ENCODE measurements around the gene MEGF9. TPM values are rescaled to one million over a fixed set of nuclear protein-coding genes. Genes with fewer than 3 reads are reported as not detected.
"Not testable (repeated sequence)": the region's sequence is repeated elsewhere in the genome, so short reads cannot be mapped to it uniquely, and the experiment has no call there.

The MEGF9 gene
- total RNA-seq, 4 donors from 2014 or later: 49.0 to 59.0 (median 57.0) TPM

DNA sequence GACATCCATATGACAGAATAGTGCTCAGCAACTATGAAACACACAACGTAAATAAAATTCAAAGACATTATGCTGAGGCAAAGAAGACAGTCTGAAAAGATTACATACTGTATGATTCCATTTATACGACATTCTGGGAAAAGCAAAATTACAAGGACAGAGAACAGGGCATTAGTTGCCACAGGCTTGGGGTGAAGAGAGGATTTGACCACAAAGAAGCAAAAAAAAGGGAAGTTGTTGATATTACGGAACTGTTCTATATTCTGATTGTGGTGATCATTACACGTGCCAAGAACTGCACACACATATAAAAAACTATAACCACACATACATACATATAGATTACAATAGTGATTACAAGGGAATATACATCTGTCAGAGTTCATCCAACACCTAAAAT is 158.4 kb downstream of the MEGF9 start:
- no peak for DNase-seq (ENCODE audit: low spot score in 2 of 2)
- TF ChIP-seq, protein P1, sequence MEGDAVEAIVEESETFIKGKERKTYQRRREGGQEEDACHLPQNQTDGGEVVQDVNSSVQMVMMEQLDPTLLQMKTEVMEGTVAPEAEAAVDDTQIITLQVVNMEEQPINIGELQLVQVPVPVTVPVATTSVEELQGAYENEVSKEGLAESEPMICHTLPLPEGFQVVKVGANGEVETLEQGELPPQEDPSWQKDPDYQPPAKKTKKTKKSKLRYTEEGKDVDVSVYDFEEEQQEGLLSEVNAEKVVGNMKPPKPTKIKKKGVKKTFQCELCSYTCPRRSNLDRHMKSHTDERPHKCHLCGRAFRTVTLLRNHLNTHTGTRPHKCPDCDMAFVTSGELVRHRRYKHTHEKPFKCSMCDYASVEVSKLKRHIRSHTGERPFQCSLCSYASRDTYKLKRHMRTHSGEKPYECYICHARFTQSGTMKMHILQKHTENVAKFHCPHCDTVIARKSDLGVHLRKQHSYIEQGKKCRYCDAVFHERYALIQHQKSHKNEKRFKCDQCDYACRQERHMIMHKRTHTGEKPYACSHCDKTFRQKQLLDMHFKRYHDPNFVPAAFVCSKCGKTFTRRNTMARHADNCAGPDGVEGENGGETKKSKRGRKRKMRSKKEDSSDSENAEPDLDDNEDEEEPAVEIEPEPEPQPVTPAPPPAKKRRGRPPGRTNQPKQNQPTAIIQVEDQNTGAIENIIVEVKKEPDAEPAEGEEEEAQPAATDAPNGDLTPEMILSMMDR (IDR thresholded peaks at IDR 0.05): no peak
- no peak for TF ChIP-seq POLR2A (IDR thresholded peaks at IDR 0.05)
- 90 to 91% methylated on average over 4 of the region's 4 CpGs for WGBS, 2 donors
- no peak overlapping the region for H3K4me3 ChIP-seq (ENCODE audit: low read depth, poor library complexity, severe bottlenecking)
- intact Hi-C loops (cut with DNase I; ENCODE audit: low total_unique reads): no loop called here

DNA sequence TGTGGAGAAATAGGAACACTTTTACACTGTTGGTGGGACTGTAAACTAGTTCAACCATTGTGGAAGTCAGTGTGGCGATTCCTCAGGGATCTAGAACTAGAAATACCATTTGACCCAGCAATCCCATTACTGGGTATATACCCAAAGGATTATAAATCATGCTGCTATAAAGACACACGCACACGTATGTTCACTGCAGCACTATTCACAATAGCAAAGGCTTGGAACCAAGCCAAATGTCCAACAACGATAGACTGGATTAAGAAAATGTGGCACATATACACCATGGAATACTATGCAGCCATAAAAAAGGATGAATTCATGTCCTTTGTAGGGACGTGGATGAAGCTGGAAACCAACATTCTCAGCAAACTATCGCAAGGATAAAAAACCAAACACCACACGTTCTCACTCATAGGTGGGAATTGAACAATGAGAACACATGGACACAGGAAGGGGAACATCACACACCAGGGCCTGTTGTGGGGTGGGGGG is 162.0 kb downstream of the MEGF9 start:
- DNase-seq (ENCODE audit: low spot score in 2 of 2); intact Hi-C loops (cut with DNase I; ENCODE audit: low total_unique reads); H3K4me3 ChIP-seq (ENCODE audit: low read depth, poor library complexity, severe bottlenecking): not testable (repeated sequence)
- WGBS, 2 donors: 98 to 99% methylated on average over 6 of the region's 7 CpGs

Other genes starting within 250 kb of the MEGF9 start
- 10 to 100 TPM; 53.5 to 74.2 (median 55.7) TPM for gene CDK5RAP2, start 134.3 kb downstream of the MEGF9 start, total RNA-seq
- gene FBXW2, start 78.9 kb upstream of the MEGF9 start, total RNA-seq: 10 to 100 TPM; 25.9 to 49.6 (median 46.4) TPM
- gene PSMD5, start 128.5 kb upstream of the MEGF9 start, total RNA-seq: 10 to 100 TPM; 30.1 to 63.7 (median 33.9) TPM
- gene PHF19, start 162.7 kb upstream of the MEGF9 start, total RNA-seq: 10 to 100 TPM; 11.5 to 22.1 (median 17.8) TPM
- 1 to 10 TPM; 2.6 to 4.9 (median 4.7) TPM for gene TRAF1, start 212.3 kb upstream of the MEGF9 start, total RNA-seq